Testis (tissue), 2 donors: ENCODE data around the gene CTDP1.

Experiments used
- POLR2A ChIP-seq: fragments of 450-650 bp; IDR thresholded peaks from one replicate; pipeline ENCODE4 v1.6.1; 2017; ENCODE audit warnings: antibody characterized with exemption, mild to moderate bottlenecking, moderate library complexity
- TF ChIP-seq, protein P1 (sequence below), 3 experiments: fragments of 450-650 bp in 2 of 3; fragments of 200-600 bp in 1 of 3; sonication (generic) in 1 of 3; IDR thresholded peaks; one replicate each; pipeline ENCODE4 v1.5.1; 2016 to 2019; ENCODE audit warnings: antibody characterized with exemption in 3 of 3, mild to moderate bottlenecking in 2 of 3, moderate library complexity in 1 of 3

DNA sequence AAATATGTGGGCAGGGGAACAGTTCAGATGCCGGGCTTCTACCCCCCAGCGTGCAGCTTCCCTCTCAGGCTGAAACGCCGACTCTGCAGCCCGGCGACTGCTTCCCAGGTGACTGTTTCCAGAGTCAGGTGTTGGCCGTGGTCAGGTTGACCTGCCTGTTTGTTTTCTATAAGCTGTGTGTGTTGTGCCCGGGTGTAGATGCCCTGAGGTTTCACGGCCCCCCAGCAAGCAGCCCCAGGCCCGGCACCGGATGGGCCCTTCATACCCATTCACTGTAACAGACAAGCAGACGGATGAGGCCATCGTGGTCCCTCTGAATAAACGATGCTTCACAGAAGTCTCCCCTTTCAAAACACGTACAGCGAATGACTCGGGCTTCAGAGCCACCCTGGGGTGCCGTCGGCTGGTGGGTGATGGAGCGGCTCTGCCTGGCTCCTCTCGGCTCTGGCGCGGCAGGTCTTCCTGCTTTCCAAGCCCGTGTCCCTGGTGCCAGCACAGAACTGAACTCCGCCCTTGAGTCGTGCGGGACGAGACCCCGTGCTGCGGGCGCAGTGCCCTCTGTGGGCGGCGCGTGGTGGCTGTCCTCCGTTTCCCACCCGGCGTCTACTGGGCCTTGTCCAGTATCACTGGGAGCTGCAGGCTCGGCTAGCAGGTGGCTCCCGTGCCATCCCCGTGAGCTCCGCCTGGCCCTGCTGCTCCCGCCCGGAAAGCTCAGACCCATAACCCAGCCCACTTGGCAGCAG, 103.1 kb downstream of the CTDP1 start:
- TF ChIP-seq, protein P1, sequence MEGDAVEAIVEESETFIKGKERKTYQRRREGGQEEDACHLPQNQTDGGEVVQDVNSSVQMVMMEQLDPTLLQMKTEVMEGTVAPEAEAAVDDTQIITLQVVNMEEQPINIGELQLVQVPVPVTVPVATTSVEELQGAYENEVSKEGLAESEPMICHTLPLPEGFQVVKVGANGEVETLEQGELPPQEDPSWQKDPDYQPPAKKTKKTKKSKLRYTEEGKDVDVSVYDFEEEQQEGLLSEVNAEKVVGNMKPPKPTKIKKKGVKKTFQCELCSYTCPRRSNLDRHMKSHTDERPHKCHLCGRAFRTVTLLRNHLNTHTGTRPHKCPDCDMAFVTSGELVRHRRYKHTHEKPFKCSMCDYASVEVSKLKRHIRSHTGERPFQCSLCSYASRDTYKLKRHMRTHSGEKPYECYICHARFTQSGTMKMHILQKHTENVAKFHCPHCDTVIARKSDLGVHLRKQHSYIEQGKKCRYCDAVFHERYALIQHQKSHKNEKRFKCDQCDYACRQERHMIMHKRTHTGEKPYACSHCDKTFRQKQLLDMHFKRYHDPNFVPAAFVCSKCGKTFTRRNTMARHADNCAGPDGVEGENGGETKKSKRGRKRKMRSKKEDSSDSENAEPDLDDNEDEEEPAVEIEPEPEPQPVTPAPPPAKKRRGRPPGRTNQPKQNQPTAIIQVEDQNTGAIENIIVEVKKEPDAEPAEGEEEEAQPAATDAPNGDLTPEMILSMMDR (IDR thresholded peaks at IDR 0.05) = no peak
- no peak for TF ChIP-seq POLR2A
